Adipocyte (in vitro differentiated cells): ENCODE data around the gene ZNF516.

Experiments
- DNase-seq: peaks from one replicate; pipeline ENCODE4 v3.0.0-alpha.2; 2015; ENCODE audit warnings: low read depth
- H3K27me3 ChIP-seq: replicated peaks from 2 replicates; pipeline ENCODE4 v1.7.0; 2013; ENCODE audit warnings: mild to moderate bottlenecking, low read length, moderate library complexity; ENCODE audit not compliant: control insufficient read depth, insufficient read depth
- H3K36me3 ChIP-seq: 2 replicates; pipeline ENCODE4 v1.7.0; 2013; ENCODE audit warnings: low read length, mild to moderate bottlenecking, moderate library complexity; ENCODE audit not compliant: control insufficient read depth, insufficient read depth, severe bottlenecking
- H3K4me1 ChIP-seq: 2 replicates; pipeline ENCODE4 v1.7.0; 2013; ENCODE audit warnings: mild to moderate bottlenecking, low read length, moderate library complexity; ENCODE audit not compliant: control insufficient read depth, insufficient read depth
- H3K4me3 ChIP-seq: 2 replicates; pipeline ENCODE4 v1.7.0; 2013; ENCODE audit warnings: mild to moderate bottlenecking, low read length, moderate library complexity
- H3K9ac ChIP-seq: 2 replicates; pipeline ENCODE4 v1.7.0; 2013; ENCODE audit warnings: mild to moderate bottlenecking, low read length, moderate library complexity
- H3K9me3 ChIP-seq: 2 replicates; pipeline ENCODE4 v1.7.0; 2013; ENCODE audit warnings: mild to moderate bottlenecking, low read length, moderate library complexity; ENCODE audit not compliant: control insufficient read depth

The ZNF516 gene

GRCh38 chr18:76369791-76370190 lies 125.3 kb downstream of the ZNF516 start:
- H3K36me3 ChIP-seq: peaks cover 20% of the 10 kb centered on the region
- DNase-seq: no peak
- H3K9ac ChIP-seq: no peak overlapping the region
- no peaks in the 10 kb centered on the region for H3K27me3 ChIP-seq
- H3K4me3 ChIP-seq: no peak overlapping the region
- H3K4me1 ChIP-seq: peaks cover 10% of the 10 kb centered on the region
- H3K9me3 ChIP-seq: no peaks in the 10 kb centered on the region

GRCh38 chr18:76368976-76369375 lies 126.1 kb downstream of the ZNF516 start:
- H3K27me3 ChIP-seq: no peaks in the 10 kb centered on the region
- H3K4me1 ChIP-seq: peaks cover 10% of the 10 kb centered on the region
- no peaks in the 10 kb centered on the region for H3K9me3 ChIP-seq
- no peak overlapping the region for H3K9ac ChIP-seq
- DNase-seq: peak; percentile 23
- no peak overlapping the region for H3K4me3 ChIP-seq
- peaks cover 20% of the 10 kb centered on the region for H3K36me3 ChIP-seq

GRCh38 chr18:76368271-76368670 lies 126.8 kb downstream of the ZNF516 start:
- no peak for DNase-seq
- peaks cover 10% of the 10 kb centered on the region for H3K4me1 ChIP-seq
- H3K36me3 ChIP-seq: peaks cover 26% of the 10 kb centered on the region
- H3K9ac ChIP-seq: no peak overlapping the region
- H3K27me3 ChIP-seq: no peaks in the 10 kb centered on the region
- no peak overlapping the region for H3K4me3 ChIP-seq
- H3K9me3 ChIP-seq: no peaks in the 10 kb centered on the region

GRCh38 chr18:76367168-76368125 lies 127.6 kb downstream of the ZNF516 start:
- Histone ChIP-seq H3K27me3 (no peaks in the 10 kb centered on the region), H3K4me3 (no peak overlapping the region), H3K9ac (no peak overlapping the region), H3K4me1 (peaks cover 10% of the 10 kb centered on the region), H3K36me3 (peaks cover 26% of the 10 kb centered on the region), H3K9me3 (no peaks in the 10 kb centered on the region)
- no peak for DNase-seq

- H3K9ac ChIP-seq: no peak overlapping the region
- peaks cover 27% of the 10 kb centered on the region for H3K36me3 ChIP-seq
- H3K4me1 ChIP-seq: peaks cover 10% of the 10 kb centered on the region
- no peak overlapping the region for H3K4me3 ChIP-seq
- no peak for DNase-seq
- H3K9me3 ChIP-seq: no peaks in the 10 kb centered on the region
- no peaks in the 10 kb centered on the region for H3K27me3 ChIP-seq
These were observed 129.5 kb downstream of the ZNF516 start for GRCh38 chr18:76365561-76365960.

GRCh38 chr18:76364282-76365259 lies 130.5 kb downstream of the ZNF516 start:
- Histone ChIP-seq H3K27me3 (no peaks in the 10 kb centered on the region), H3K36me3 (peaks cover 19% of the 10 kb centered on the region), H3K4me3 (no peak overlapping the region), H3K9ac (no peak overlapping the region), H3K9me3 (no peaks in the 10 kb centered on the region), H3K4me1 (peaks cover 10% of the 10 kb centered on the region)
- DNase-seq: no peak

- H3K27me3 ChIP-seq: no peaks in the 10 kb centered on the region
- H3K36me3 ChIP-seq: peaks cover 27% of the 10 kb centered on the region
- H3K9me3 ChIP-seq: no peaks in the 10 kb centered on the region
- peak; percentile 24 for DNase-seq
- H3K4me1 ChIP-seq: peaks cover under 1% of the 10 kb centered on the region
- no peak overlapping the region for H3K9ac ChIP-seq
- H3K4me3 ChIP-seq: no peak overlapping the region
These were observed 131.5 kb downstream of the ZNF516 start for GRCh38 chr18:76363436-76364120.

GRCh38 chr18:76362676-76363075 lies 132.4 kb downstream of the ZNF516 start:
- H3K9ac ChIP-seq: no peak overlapping the region
- no peaks in the 10 kb centered on the region for H3K9me3 ChIP-seq
- peaks cover 36% of the 10 kb centered on the region for H3K36me3 ChIP-seq
- no peaks in the 10 kb centered on the region for H3K4me1 ChIP-seq
- no peak overlapping the region for H3K4me3 ChIP-seq
- DNase-seq: no peak
- no peaks in the 10 kb centered on the region for H3K27me3 ChIP-seq

GRCh38 chr18:76361219-76361618 lies 133.8 kb downstream of the ZNF516 start:
- DNase-seq: no peak
- no peak overlapping the region for H3K4me3 ChIP-seq
- no peaks in the 10 kb centered on the region for H3K27me3 ChIP-seq
- no peaks in the 10 kb centered on the region for H3K9me3 ChIP-seq
- H3K9ac ChIP-seq: no peak overlapping the region
- H3K4me1 ChIP-seq: no peaks in the 10 kb centered on the region
- H3K36me3 ChIP-seq: peaks cover 42% of the 10 kb centered on the region

- no peak overlapping the region for H3K9ac ChIP-seq
- no peak overlapping the region for H3K4me3 ChIP-seq
- no peak for DNase-seq
- H3K4me1 ChIP-seq: no peaks in the 10 kb centered on the region
- H3K9me3 ChIP-seq: no peaks in the 10 kb centered on the region
- H3K36me3 ChIP-seq: peaks cover 42% of the 10 kb centered on the region
- H3K27me3 ChIP-seq: no peaks in the 10 kb centered on the region
These were observed 135.1 kb downstream of the ZNF516 start for GRCh38 chr18:76359909-76360308.
